Neural cell (in vitro differentiated cells): ENCODE results near the gene APPBP2. TPM values are rescaled to one million over a fixed set of nuclear protein-coding genes. Genes with fewer than 3 reads are reported as not detected.

Experiments
- H2AFZ ChIP-seq: fragments of 200-600, 300-800 bp; sonication (generic), shearing (Covaris generic); 2 replicates; pipeline ENCODE4 v1.6.0; 2014; ENCODE audit warnings: low read depth, mild to moderate bottlenecking, antibody characterized with exemption, low read length, moderate library complexity
- H3F3A ChIP-seq: fragments of 200-600 bp; shearing (Covaris generic); 2 replicates; pipeline ENCODE4 v1.6.1; 2016; ENCODE audit warnings: mild to moderate bottlenecking, moderate library complexity, mixed read lengths, antibody characterized with exemption, low read length; ENCODE audit not compliant: insufficient read depth, poor library complexity, severe bottlenecking
- H3K27ac ChIP-seq: fragments of 200-600, 300-800 bp; sonication (generic), shearing (Covaris generic); 2 replicates; pipeline ENCODE4 v1.5.1; 2014; ENCODE audit warnings: mild to moderate bottlenecking, low read length, moderate library complexity
- H3K27me3 ChIP-seq: fragments of 300-800, 200-600 bp; sonication (generic), shearing (Covaris generic); 2 replicates; pipeline ENCODE4 v1.6.0; 2014; ENCODE audit warnings: mild to moderate bottlenecking, low read depth, low read length, moderate library complexity; ENCODE audit not compliant: insufficient read depth
- H3K36me3 ChIP-seq: fragments of 300-800, 200-600 bp; sonication (generic), shearing (Covaris generic); 2 replicates; pipeline ENCODE4 v1.5.1; 2014; ENCODE audit warnings: mild to moderate bottlenecking, antibody characterized with exemption, low read length, moderate library complexity; ENCODE audit not compliant: insufficient read depth
- H3K4me2 ChIP-seq: fragments of 300-800, 200-600 bp; sonication (generic), shearing (Covaris generic); 2 replicates; pipeline ENCODE4 v1.6.0; 2014; ENCODE audit warnings: mild to moderate bottlenecking, low read length
- H3K4me3 ChIP-seq: fragments of 300-800, 200-600 bp; sonication (generic), shearing (Covaris generic); 2 replicates; pipeline ENCODE4 v1.5.1; 2014; ENCODE audit warnings: mild to moderate bottlenecking, low read length, moderate library complexity
- H3K79me2 ChIP-seq: fragments of 200-600 bp; shearing (Covaris generic); replicated peaks from 2 replicates; pipeline ENCODE4 v1.6.0; 2014; ENCODE audit warnings: mild to moderate bottlenecking, low read length, moderate library complexity; ENCODE audit not compliant: insufficient read depth
- H3K9ac ChIP-seq: fragments of 300-800, 200-600 bp; sonication (generic), shearing (Covaris generic); 2 replicates; pipeline ENCODE4 v1.6.1; 2016; ENCODE audit warnings: mild to moderate bottlenecking, low read length, mixed read lengths
- H3K9me2 ChIP-seq: fragments of 200-600 bp; shearing (Covaris generic); 2 replicates; pipeline ENCODE4 v1.6.1; 2016; ENCODE audit warnings: mild to moderate bottlenecking, low read length, mixed read lengths; ENCODE audit not compliant: insufficient read depth
- H3K9me3 ChIP-seq: fragments of 200-600, 300-800 bp; sonication (generic), shearing (Covaris generic); 2 replicates; pipeline ENCODE4 v1.6.1; 2016; ENCODE audit warnings: mild to moderate bottlenecking, mixed run types, low read length, moderate library complexity, mixed read lengths
- H4K20me1 ChIP-seq: fragments of 200-600 bp; shearing (Covaris generic); 2 replicates; pipeline ENCODE4 v1.6.1; 2016; ENCODE audit warnings: mild to moderate bottlenecking, mixed run types; ENCODE audit not compliant: insufficient read depth
- EP300 ChIP-seq: fragments of 450-650 bp; conservative IDR thresholded peaks from 2 replicates; pipeline ENCODE4 v1.6.1; 2014; ENCODE audit warnings: antibody characterized with exemption, mild to moderate bottlenecking, moderate library complexity; ENCODE audit not compliant: poor library complexity, severe bottlenecking
- EZH2 ChIP-seq: fragments of 200-600, 300-800 bp; shearing (Covaris generic), sonication (generic); IDR thresholded peaks from 2 replicates; pipeline ENCODE4 v1.6.1; 2014; ENCODE audit warnings: antibody characterized with exemption, low read length, borderline replicate concordance, mild to moderate bottlenecking; ENCODE audit not compliant: insufficient read depth, poor library complexity, severe bottlenecking
- MXI1 ChIP-seq: fragments of 450-650 bp; conservative IDR thresholded peaks from 2 replicates; pipeline ENCODE4 v1.6.1; 2014; ENCODE audit warnings: antibody characterized with exemption, mild to moderate bottlenecking; ENCODE audit not compliant: poor library complexity, severe bottlenecking
- POLR2AphosphoS5 ChIP-seq: IDR thresholded peaks from 2 replicates; pipeline ENCODE4 v1.6.1; 2012
- RAD21 ChIP-seq: fragments of 450-650 bp; conservative IDR thresholded peaks from 2 replicates; pipeline ENCODE4 v1.6.1; 2014; ENCODE audit warnings: antibody characterized with exemption, mild to moderate bottlenecking, moderate library complexity
- REST ChIP-seq: IDR thresholded peaks from 2 replicates; pipeline ENCODE4 v1.6.1; 2012; ENCODE audit warnings: borderline replicate concordance
- SMC3 ChIP-seq: fragments of 450-650 bp; conservative IDR thresholded peaks from 2 replicates; pipeline ENCODE4 v1.6.1; 2014; ENCODE audit warnings: antibody characterized with exemption, mild to moderate bottlenecking, moderate library complexity; ENCODE audit not compliant: poor library complexity
- TAF1 ChIP-seq: IDR thresholded peaks from 2 replicates; pipeline ENCODE4 v1.6.1; 2012; ENCODE audit warnings: low read depth
- polyA minus RNA-seq: library from RNA; depleted of rRNA, polyadenylated mRNA; stranded (reverse); fragments of >200 nt; gene quantifications from 2 replicates; pipeline ENCODE4 v1.2.3, GENCODE V29; 2014
- polyA plus RNA-seq: library from polyadenylated mRNA; depleted of rRNA; stranded (reverse); fragments of >200 nt; gene quantifications from 2 replicates; pipeline ENCODE4 v1.2.3, GENCODE V29; 2014
- TF ChIP-seq, protein P1 (sequence below): fragments of 450-650 bp; IDR thresholded peaks from 2 replicates; pipeline ENCODE4 v1.5.1; 2014; ENCODE audit warnings: antibody characterized with exemption, mild to moderate bottlenecking, moderate library complexity; ENCODE audit not compliant: poor library complexity, severe bottlenecking

The APPBP2 gene, protein sequence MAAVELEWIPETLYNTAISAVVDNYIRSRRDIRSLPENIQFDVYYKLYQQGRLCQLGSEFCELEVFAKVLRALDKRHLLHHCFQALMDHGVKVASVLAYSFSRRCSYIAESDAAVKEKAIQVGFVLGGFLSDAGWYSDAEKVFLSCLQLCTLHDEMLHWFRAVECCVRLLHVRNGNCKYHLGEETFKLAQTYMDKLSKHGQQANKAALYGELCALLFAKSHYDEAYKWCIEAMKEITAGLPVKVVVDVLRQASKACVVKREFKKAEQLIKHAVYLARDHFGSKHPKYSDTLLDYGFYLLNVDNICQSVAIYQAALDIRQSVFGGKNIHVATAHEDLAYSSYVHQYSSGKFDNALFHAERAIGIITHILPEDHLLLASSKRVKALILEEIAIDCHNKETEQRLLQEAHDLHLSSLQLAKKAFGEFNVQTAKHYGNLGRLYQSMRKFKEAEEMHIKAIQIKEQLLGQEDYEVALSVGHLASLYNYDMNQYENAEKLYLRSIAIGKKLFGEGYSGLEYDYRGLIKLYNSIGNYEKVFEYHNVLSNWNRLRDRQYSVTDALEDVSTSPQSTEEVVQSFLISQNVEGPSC
- 36.0 and 40.4 TPM in 2 replicates for polyA plus RNA-seq
- 84.0 and 89.7 TPM in 2 replicates for polyA minus RNA-seq

DNA sequence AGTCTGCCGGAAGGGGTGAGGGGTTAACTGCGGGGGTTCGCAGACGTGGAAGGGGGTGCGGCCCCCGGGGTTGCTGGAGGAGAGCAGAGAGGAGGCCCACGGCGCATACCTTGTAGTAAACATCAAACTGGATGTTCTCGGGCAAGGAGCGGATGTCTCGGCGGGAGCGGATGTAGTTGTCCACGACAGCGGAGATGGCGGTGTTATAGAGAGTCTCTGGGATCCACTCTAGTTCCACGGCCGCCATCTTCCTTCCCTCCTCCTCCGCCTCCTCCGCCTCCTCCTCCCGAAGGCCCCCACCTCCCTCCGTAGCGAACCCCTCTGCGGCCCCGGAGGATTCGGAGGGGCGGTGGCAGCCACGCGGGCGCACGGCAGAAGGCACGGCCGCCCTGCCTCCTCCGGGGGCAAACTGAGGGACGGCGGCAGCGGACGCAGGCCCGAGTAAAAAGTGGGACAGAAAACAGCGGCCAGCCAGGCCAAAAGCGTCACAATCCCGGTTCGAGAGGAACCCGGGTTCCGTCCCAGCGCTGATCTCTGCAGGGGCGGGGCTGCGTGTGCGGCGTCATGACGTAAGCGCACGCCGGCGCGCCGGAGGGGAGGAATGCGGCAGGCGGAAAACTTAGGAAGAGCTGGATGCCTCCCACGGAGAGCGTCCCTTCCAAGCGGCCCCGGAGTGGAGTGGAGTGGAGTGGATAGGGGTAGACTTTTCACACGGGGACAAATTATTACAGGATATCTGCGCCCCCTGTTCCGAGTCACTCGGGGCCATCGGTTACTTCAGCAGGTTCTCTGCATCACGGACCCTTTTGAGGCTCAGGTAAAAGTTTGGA lies at the start of gene APPBP2:
Gene APPBP2, minus strand, starts transcription at position 558 of the 830 bp plus-strand sequence. Its CDS starts 311 bp downstream, at position 247.
- Histone ChIP-seq H4K20me1 (no peaks in the 10 kb centered on the region), H3K79me2 (peaks cover 53% of the 10 kb centered on the region), H3K4me2 (peak within 1 kb of the TSS; percentile 84), H3K9me3 (no peaks in the 10 kb centered on the region), H3K36me3 (no peaks in the 10 kb centered on the region), H3K27me3 (no peaks in the 10 kb centered on the region), H2AFZ (peak within 1 kb of the TSS; percentile 95), H3K9me2 (no peaks in the 10 kb centered on the region), H3K4me3 (peak within 1 kb of the TSS; percentile 94), H3F3A (no peaks in the 10 kb centered on the region), H3K9ac (peak within 1 kb of the TSS; percentile 95), H3K27ac (peak within 1 kb of the TSS; percentile 98)
- TF ChIP-seq POLR2AphosphoS5 (peak; percentile 93), REST (peak; percentile 65), EP300 (peak; percentile 74), MXI1 (peak; percentile 87), TAF1 (peak; percentile 89), EZH2 (no peak), SMC3 (no peak), RAD21 (peak; percentile 41)
- TF ChIP-seq, protein P1, sequence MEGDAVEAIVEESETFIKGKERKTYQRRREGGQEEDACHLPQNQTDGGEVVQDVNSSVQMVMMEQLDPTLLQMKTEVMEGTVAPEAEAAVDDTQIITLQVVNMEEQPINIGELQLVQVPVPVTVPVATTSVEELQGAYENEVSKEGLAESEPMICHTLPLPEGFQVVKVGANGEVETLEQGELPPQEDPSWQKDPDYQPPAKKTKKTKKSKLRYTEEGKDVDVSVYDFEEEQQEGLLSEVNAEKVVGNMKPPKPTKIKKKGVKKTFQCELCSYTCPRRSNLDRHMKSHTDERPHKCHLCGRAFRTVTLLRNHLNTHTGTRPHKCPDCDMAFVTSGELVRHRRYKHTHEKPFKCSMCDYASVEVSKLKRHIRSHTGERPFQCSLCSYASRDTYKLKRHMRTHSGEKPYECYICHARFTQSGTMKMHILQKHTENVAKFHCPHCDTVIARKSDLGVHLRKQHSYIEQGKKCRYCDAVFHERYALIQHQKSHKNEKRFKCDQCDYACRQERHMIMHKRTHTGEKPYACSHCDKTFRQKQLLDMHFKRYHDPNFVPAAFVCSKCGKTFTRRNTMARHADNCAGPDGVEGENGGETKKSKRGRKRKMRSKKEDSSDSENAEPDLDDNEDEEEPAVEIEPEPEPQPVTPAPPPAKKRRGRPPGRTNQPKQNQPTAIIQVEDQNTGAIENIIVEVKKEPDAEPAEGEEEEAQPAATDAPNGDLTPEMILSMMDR, result no peak
